HUES48 (cell line): Measurements from ENCODE around the gene TGDS.
"Not testable (repeated sequence)": the region's sequence is repeated elsewhere in the genome, so short reads cannot be mapped to it uniquely, and the experiment has no call there.

Source experiments
- H3K27ac ChIP-seq: one replicate; pipeline ENCODE4 v1.7.0; 2013; ENCODE audit warnings: low read depth, low read length, inconsistent platforms
- H3K27me3 ChIP-seq: 2 replicates; pipeline ENCODE4 v1.6.1; 2013; ENCODE audit warnings: mild to moderate bottlenecking, low read length; ENCODE audit not compliant: control insufficient read depth, insufficient read depth
- H3K36me3 ChIP-seq: 2 replicates; pipeline ENCODE4 v1.6.1; 2013; ENCODE audit warnings: low read length; ENCODE audit not compliant: control insufficient read depth, insufficient read depth
- H3K4me1 ChIP-seq: 2 replicates; pipeline ENCODE4 v1.6.1; 2013; ENCODE audit warnings: mild to moderate bottlenecking, low read length; ENCODE audit not compliant: control insufficient read depth, insufficient read depth
- H3K4me3 ChIP-seq: 2 replicates; pipeline ENCODE4 v1.5.1; 2013; ENCODE audit warnings: mild to moderate bottlenecking, low read depth, low read length
- H3K9ac ChIP-seq: 2 replicates; pipeline ENCODE4 v1.6.1; 2013; ENCODE audit warnings: mild to moderate bottlenecking, low read depth, low read length, moderate library complexity
- H3K9me3 ChIP-seq: 2 replicates; pipeline ENCODE4 v1.6.1; 2013; ENCODE audit warnings: low read length; ENCODE audit not compliant: control insufficient read depth, insufficient read depth

TGDS gene

DNA sequence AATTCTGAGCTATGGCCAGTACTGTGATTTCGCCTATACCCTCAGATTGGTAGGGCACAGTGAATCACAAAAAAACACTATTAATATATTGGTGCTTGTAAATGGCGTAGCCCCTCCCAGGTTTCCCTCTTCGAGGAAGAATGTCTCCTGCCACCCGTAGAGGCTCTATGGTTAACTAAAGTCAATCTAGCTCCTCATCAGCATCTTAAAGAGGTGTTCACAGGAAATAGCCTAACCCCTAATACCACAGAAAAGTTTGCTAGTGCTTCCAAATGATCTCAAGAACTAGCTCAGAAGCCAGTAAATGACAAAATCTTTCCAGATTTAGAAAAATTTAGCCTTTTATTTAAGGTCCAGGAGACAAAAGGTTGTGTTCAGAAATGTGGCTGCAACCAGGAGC, 60.2 kb downstream of the TGDS start:
- H3K27me3 ChIP-seq, result no peaks in the 10 kb centered on the region
- no peak overlapping the region for H3K4me3 ChIP-seq
- no peaks in the 10 kb centered on the region for H3K9me3 ChIP-seq

GRCh38 chr13:94535231-94535630, 60.7 kb downstream of the TGDS start:
- Histone ChIP-seq H3K27ac (no peak overlapping the region), H3K36me3 (no peaks in the 10 kb centered on the region), H3K4me1 (0 out of 2 replicates have a peak, but pooled peaks cover 3% of the 10 kb centered on the region), H3K27me3 (no peaks in the 10 kb centered on the region), H3K9ac (no peak overlapping the region), H3K9me3 (no peaks in the 10 kb centered on the region), H3K4me3 (no peak overlapping the region)

More for the DNA sequence above, 60.2 kb downstream of the TGDS start:
- Histone ChIP-seq H3K27ac (no peak overlapping the region), H3K9ac (no peak overlapping the region), H3K36me3 (no peaks in the 10 kb centered on the region), H3K4me1 (0 out of 2 replicates have a peak, but pooled peaks cover 3% of the 10 kb centered on the region)

- Histone ChIP-seq H3K4me3 (no peak overlapping the region), H3K4me1 (0 out of 2 replicates have a peak, but pooled peaks cover 3% of the 10 kb centered on the region)
These were observed 61.8 kb downstream of the TGDS start for GRCh38 chr13:94534166-94534565.

DNA sequence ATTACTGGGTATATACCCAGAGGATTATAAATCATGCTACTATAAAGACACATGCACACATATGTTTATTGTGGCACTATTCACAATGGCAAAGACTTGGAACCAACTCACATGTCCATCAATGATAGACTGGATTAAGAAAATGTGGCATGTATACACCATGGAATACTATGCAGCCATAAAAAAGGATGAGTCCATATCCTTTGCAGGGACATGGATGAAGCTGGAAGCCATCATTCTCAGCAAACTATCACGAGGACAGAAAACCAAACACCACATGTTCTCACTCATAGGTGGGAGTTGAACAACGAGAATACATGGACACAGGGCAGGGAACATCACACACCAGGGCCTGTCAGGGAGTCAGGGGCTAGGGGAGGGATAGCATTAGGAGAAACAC, 63.7 kb downstream of the TGDS start:
- not testable (repeated sequence) for H3K27ac ChIP-seq, H3K9me3 ChIP-seq, H3K9ac ChIP-seq, H3K36me3 ChIP-seq, H3K4me3 ChIP-seq, H3K4me1 ChIP-seq, H3K27me3 ChIP-seq

More at GRCh38 chr13:94534166-94534565, 61.8 kb downstream of the TGDS start:
- H3K9ac ChIP-seq, result no peak overlapping the region
- H3K36me3 ChIP-seq, result no peaks in the 10 kb centered on the region
- H3K9me3 ChIP-seq, result no peaks in the 10 kb centered on the region
- H3K27ac ChIP-seq, result no peak overlapping the region
- H3K27me3 ChIP-seq, result no peaks in the 10 kb centered on the region

DNA sequence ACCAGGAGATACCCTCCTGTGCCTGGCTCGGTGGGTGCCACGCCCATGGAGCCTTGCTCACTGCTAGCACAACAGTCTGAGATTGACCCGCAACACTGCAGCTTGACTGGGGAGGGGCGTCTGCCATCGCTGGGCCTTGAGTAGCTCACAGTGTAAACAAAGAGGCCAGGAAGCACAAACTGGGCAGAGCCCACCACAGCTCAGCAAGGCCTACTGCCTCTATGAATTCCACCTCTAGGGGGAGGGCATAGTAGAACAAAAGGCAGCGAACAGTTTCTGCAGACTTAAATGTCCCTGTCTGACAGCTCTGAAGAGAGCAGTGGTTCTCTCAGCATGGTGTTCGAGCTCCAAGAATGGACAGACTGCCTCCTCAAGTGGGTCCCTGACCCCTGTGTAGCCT, 69.0 kb downstream of the TGDS start:
- not testable (repeated sequence) for H3K27ac ChIP-seq, H3K9ac ChIP-seq, H3K36me3 ChIP-seq, H3K4me3 ChIP-seq, H3K4me1 ChIP-seq, H3K27me3 ChIP-seq, H3K9me3 ChIP-seq

DNA sequence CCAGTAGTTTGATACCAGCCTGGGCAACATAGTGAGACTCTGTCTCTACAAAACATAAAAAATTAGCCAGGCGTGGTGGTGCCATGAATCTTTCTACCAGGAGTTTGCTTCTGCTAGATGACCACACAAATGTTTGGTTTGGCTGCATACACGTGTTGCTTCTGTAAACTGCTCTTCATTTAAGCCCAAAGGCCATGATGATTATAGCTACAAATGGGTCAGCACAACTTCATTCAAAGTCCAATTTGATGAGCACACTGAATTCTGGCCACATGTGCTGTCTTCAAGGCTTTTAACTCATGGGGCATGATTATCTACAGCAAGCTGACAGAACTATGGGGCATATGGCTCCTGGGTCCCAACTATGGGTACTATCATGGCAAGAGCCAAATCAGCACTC, 70.2 kb downstream of the TGDS start:
- no peaks in the 10 kb centered on the region for H3K4me1 ChIP-seq
- H3K9ac ChIP-seq, result no peak overlapping the region
- H3K36me3 ChIP-seq, result no peaks in the 10 kb centered on the region

DNA sequence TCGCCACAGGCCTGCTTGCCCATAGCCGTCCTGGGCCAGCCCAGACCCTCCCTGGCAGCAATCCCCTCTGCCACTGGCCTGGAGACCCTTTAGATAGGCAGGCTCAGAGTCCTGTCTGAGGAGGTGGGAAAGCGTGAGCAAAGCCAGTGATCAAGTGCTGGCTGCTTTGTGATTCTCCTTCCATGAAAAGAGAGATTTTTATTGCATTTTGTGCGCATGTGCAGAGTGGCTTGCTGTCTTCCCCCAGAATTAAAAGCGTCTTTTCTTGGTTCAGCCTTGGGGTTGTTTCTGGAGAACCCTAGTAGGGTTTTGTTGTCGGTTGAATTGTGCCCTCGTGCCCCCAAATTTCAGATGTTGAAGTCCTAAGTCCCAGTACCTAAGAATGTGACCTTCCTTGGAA, 71.5 kb downstream of the TGDS start:
- Histone ChIP-seq H3K4me3 (no peak overlapping the region), H3K27me3 (no peaks in the 10 kb centered on the region), H3K9ac (no peak overlapping the region), H3K4me1 (no peaks in the 10 kb centered on the region), H3K27ac (no peak overlapping the region), H3K9me3 (no peaks in the 10 kb centered on the region), H3K36me3 (no peaks in the 10 kb centered on the region)

More for the DNA sequence above, 70.2 kb downstream of the TGDS start:
- Histone ChIP-seq H3K27ac (no peak overlapping the region), H3K4me3 (no peak overlapping the region), H3K9me3 (no peaks in the 10 kb centered on the region), H3K27me3 (no peaks in the 10 kb centered on the region)
